CD4-positive, CD25-positive, alpha-beta regulatory T cell (primary cell): ENCODE results near the gene PRRX2. TPM values are rescaled to one million over a fixed set of nuclear protein-coding genes. Genes with fewer than 3 reads are reported as not detected.
"Not testable (repeated sequence)": the region's sequence is repeated elsewhere in the genome, so short reads cannot be mapped to it uniquely, and the experiment has no call there.

Experiments
- ATAC-seq, 2 donors: fragments of 150-1000 bp; cut with Tn5 transposase; one replicate each; pipeline ENCODE4 v1.10.0; 2021; ENCODE audit warnings: low read depth in 2 of 2, moderate number of reproducible peaks in 2 of 2, moderate library complexity in 1 of 2
- DNase-seq, 3 donors: peaks; one replicate each; pipeline versions ENCODE4 v3.0.0 to v3.0.0-alpha.2; 2012 to 2022; ENCODE audit warnings: mixed read lengths in 1 of 3
- H3K27ac ChIP-seq: one replicate; pipeline ENCODE4 v1.7.0; 2013; ENCODE audit warnings: mild to moderate bottlenecking, low read length; ENCODE audit not compliant: insufficient read depth, poor library complexity, severe bottlenecking
- H3K27me3 ChIP-seq: one replicate; pipeline ENCODE4 v1.7.0; 2013; ENCODE audit warnings: low read length; ENCODE audit not compliant: control insufficient read depth, insufficient read depth
- H3K36me3 ChIP-seq: one replicate; pipeline ENCODE4 v1.7.0; 2013; ENCODE audit warnings: mild to moderate bottlenecking, low read length, moderate library complexity; ENCODE audit not compliant: control insufficient read depth, insufficient read depth
- H3K4me1 ChIP-seq: 2 replicates; pipeline ENCODE4 v1.7.0; 2013; ENCODE audit warnings: mild to moderate bottlenecking, low read length; ENCODE audit not compliant: insufficient read depth, control insufficient read depth, poor library complexity, severe bottlenecking
- H3K4me3 ChIP-seq: one replicate; pipeline ENCODE4 v1.7.0; 2013; ENCODE audit warnings: low read depth, mild to moderate bottlenecking, low read length, moderate library complexity
- H3K9me3 ChIP-seq, 2 experiments: 1 replicate in 1 of 2; 2 replicates in 1 of 2; pipeline ENCODE4 v1.7.0; 2013; ENCODE audit warnings: low read length in 2 of 2, mild to moderate bottlenecking in 1 of 2, moderate library complexity in 1 of 2; ENCODE audit not compliant: control insufficient read depth in 2 of 2
- H3K27ac Mint-ChIP-seq, 3 donors: one replicate each; pipeline ENCODE4 v1.8.0; 2020 to 2022; ENCODE audit warnings: mild to moderate bottlenecking in 3 of 3, mixed read lengths in 3 of 3, moderate library complexity in 2 of 3
- H3K27me3 Mint-ChIP-seq: one replicate; pipeline ENCODE4 v1.8.0; 2022; ENCODE audit warnings: mild to moderate bottlenecking, mixed read lengths
- H3K36me3 Mint-ChIP-seq: one replicate; pipeline ENCODE4 v1.8.0; 2020; ENCODE audit warnings: mixed read lengths
- H3K4me1 Mint-ChIP-seq, 4 donors: one replicate each; pipeline ENCODE4 v1.8.0; 2020 to 2022; ENCODE audit warnings: mixed read lengths in 4 of 4, mild to moderate bottlenecking in 1 of 4
- H3K4me3 Mint-ChIP-seq, 4 donors: one replicate each; pipeline ENCODE4 v1.8.0; 2020 to 2022; ENCODE audit warnings: mild to moderate bottlenecking in 4 of 4, mixed read lengths in 4 of 4, moderate library complexity in 3 of 4
- H3K9me3 Mint-ChIP-seq, 7 donors: one replicate each; pipeline ENCODE4 v1.8.0; 2020 to 2022; ENCODE audit warnings: mixed read lengths in 7 of 7, mild to moderate bottlenecking in 3 of 7, moderate library complexity in 2 of 7
- polyA plus RNA-seq, 4 donors: library from polyadenylated mRNA; unstranded; fragments of 300-500 nt; fragmentation: Illumina TruSeq; gene quantifications; one replicate each; pipeline ENCODE4 v1.2.3, GENCODE V29; 2021
- total RNA-seq: library from RNA; stranded (reverse); gene quantifications from one replicate; pipeline ENCODE4 v1.2.3, GENCODE V29; 2022

PRRX2 gene
- total and polyA plus RNA-seq, 5 donors from 2014 or later, result not detected

- Mint-ChIP-seq H3K27me3 (peaks cover 4% of the 10 kb centered on the region), H3K9me3 (no peaks in the 10 kb centered on the region), H3K4me3 (peak overlapping the region in 2 of 4 donors; percentile 43 to 63), H3K36me3 (peaks cover 4% of the 10 kb centered on the region), H3K4me1 (peaks cover 12 to 56% (median 41%) of the 10 kb centered on the region in 4 donors), H3K27ac (peak overlapping the region; percentile 68 to 81 (median 71))
- ATAC-seq, result no peak
- Histone ChIP-seq H3K36me3 (peaks cover 43% of the 10 kb centered on the region), H3K4me1 (peaks cover 21% of the 10 kb centered on the region), H3K27me3 (no peaks in the 10 kb centered on the region), H3K27ac (no peak overlapping the region), H3K9me3 (no peaks in the 10 kb centered on the region), H3K4me3 (no peak overlapping the region)
- DNase-seq, result no peak
These were observed 33.7 kb upstream of the PRRX2 start for GRCh38 chr9:129631674-129632129.

GRCh38 chr9:129632460-129632859, 33.0 kb upstream of the PRRX2 start:
- no peak for DNase-seq
- H3K27me3 ChIP-seq, result no peaks in the 10 kb centered on the region
- no peak for ATAC-seq
- no peaks in the 10 kb centered on the region for H3K9me3 ChIP-seq
- no peak overlapping the region for H3K4me3 ChIP-seq
- no peaks in the 10 kb centered on the region for H3K9me3 Mint-ChIP-seq
- peaks cover 4% of the 10 kb centered on the region for H3K36me3 Mint-ChIP-seq
- H3K27ac Mint-ChIP-seq, result peak overlapping the region in 1 of 3 donors; percentile 32
- H3K27me3 Mint-ChIP-seq, result no peaks in the 10 kb centered on the region
- peaks cover 50% of the 10 kb centered on the region for H3K36me3 ChIP-seq
- H3K4me3 Mint-ChIP-seq, result no peak overlapping the region
- H3K27ac ChIP-seq, result no peak overlapping the region
- H3K4me1 ChIP-seq, result peaks cover 14% of the 10 kb centered on the region
- H3K4me1 Mint-ChIP-seq, result peaks cover 7 to 49% (median 33%) of the 10 kb centered on the region in 4 donors

GRCh38 chr9:129633207-129633606, 32.2 kb upstream of the PRRX2 start:
- H3K27ac ChIP-seq, result no peak overlapping the region
- H3K27me3 ChIP-seq, result no peaks in the 10 kb centered on the region
- H3K4me3 ChIP-seq, result no peak overlapping the region
- Mint-ChIP-seq H3K36me3 (peaks cover 9% of the 10 kb centered on the region), H3K27me3 (no peaks in the 10 kb centered on the region), H3K4me1 (peaks cover 7 to 47% (median 27%) of the 10 kb centered on the region in 4 donors), H3K4me3 (no peak overlapping the region), H3K27ac (peak overlapping the region in 1 of 3 donors; percentile 69), H3K9me3 (no peaks in the 10 kb centered on the region)
- no peaks in the 10 kb centered on the region for H3K9me3 ChIP-seq
- peaks cover 6% of the 10 kb centered on the region for H3K4me1 ChIP-seq
- DNase-seq, result no peak
- peaks cover 58% of the 10 kb centered on the region for H3K36me3 ChIP-seq
- no peak for ATAC-seq

GRCh38 chr9:129633848-129634247, 31.6 kb upstream of the PRRX2 start:
- no peaks in the 10 kb centered on the region for H3K9me3 ChIP-seq
- H3K4me1 ChIP-seq, result peaks cover 3% of the 10 kb centered on the region
- H3K36me3 ChIP-seq, result peaks cover 64% of the 10 kb centered on the region
- H3K27ac Mint-ChIP-seq, result no peak overlapping the region
- no peak for ATAC-seq
- H3K27me3 ChIP-seq, result no peaks in the 10 kb centered on the region
- H3K4me1 Mint-ChIP-seq, result peaks cover 7 to 43% (median 21%) of the 10 kb centered on the region in 4 donors
- H3K27me3 Mint-ChIP-seq, result no peaks in the 10 kb centered on the region
- peaks cover 12% of the 10 kb centered on the region for H3K36me3 Mint-ChIP-seq
- no peak overlapping the region for H3K4me3 Mint-ChIP-seq
- no peak overlapping the region for H3K27ac ChIP-seq
- DNase-seq, result no peak
- no peak overlapping the region for H3K4me3 ChIP-seq
- no peaks in the 10 kb centered on the region for H3K9me3 Mint-ChIP-seq

- Histone ChIP-seq H3K36me3 (peaks cover 68% of the 10 kb centered on the region), H3K27ac (no peak overlapping the region), H3K9me3 (no peaks in the 10 kb centered on the region), H3K27me3 (no peaks in the 10 kb centered on the region), H3K4me1 (peaks cover 12% of the 10 kb centered on the region), H3K4me3 (no peak overlapping the region)
- H3K36me3 Mint-ChIP-seq, result peaks cover 12% of the 10 kb centered on the region
- H3K9me3 Mint-ChIP-seq, result no peaks in the 10 kb centered on the region
- H3K27me3 Mint-ChIP-seq, result no peaks in the 10 kb centered on the region
- DNase-seq (no peak), ATAC-seq (no peak)
- H3K4me3 Mint-ChIP-seq, result peak overlapping the region in 1 of 4 donors; percentile 7
- H3K27ac Mint-ChIP-seq, result peak overlapping the region in 1 of 3 donors; percentile 60
- H3K4me1 Mint-ChIP-seq, result peaks cover 0 to 33% (median 12%) of the 10 kb centered on the region in 4 donors
These were observed 30.1 kb upstream of the PRRX2 start for GRCh38 chr9:129635099-129636065.

- H3K36me3 Mint-ChIP-seq, result peaks cover 12% of the 10 kb centered on the region
- peaks cover 0 to 33% (median 10%) of the 10 kb centered on the region in 4 donors for H3K4me1 Mint-ChIP-seq
- Histone ChIP-seq H3K4me1 (peaks cover 22% of the 10 kb centered on the region), H3K36me3 (peaks cover 65% of the 10 kb centered on the region)
- H3K27ac ChIP-seq, H3K27me3 ChIP-seq, DNase-seq, ATAC-seq, H3K4me3 Mint-ChIP-seq, H3K4me3 ChIP-seq, H3K9me3 Mint-ChIP-seq, H3K27ac Mint-ChIP-seq, H3K9me3 ChIP-seq, H3K27me3 Mint-ChIP-seq: not testable (repeated sequence)
These were observed 29.1 kb upstream of the PRRX2 start for GRCh38 chr9:129636343-129636742.

- Histone ChIP-seq H3K27ac (no peak overlapping the region), H3K4me3 (no peak overlapping the region), H3K36me3 (peaks cover 62% of the 10 kb centered on the region), H3K9me3 (no peaks in the 10 kb centered on the region), H3K27me3 (no peaks in the 10 kb centered on the region), H3K4me1 (peaks cover 21% of the 10 kb centered on the region)
- Mint-ChIP-seq H3K27me3 (no peaks in the 10 kb centered on the region), H3K36me3 (peaks cover 12% of the 10 kb centered on the region), H3K4me1 (peaks cover 0 to 27% (median 5%) of the 10 kb centered on the region in 4 donors), H3K4me3 (no peak overlapping the region), H3K27ac (no peak overlapping the region), H3K9me3 (no peaks in the 10 kb centered on the region)
- DNase-seq (no peak), ATAC-seq (no peak)
These were observed 28.3 kb upstream of the PRRX2 start for GRCh38 chr9:129637102-129637501.
